ACC112 (cell line): ENCODE data around the gene ADAM22.

Source experiments
- H2AFZ ChIP-seq: fragments of 200-600 bp; sonication (generic); one replicate; pipeline ENCODE4 v1.6.0; 2017; ENCODE audit warnings: antibody characterized with exemption, low read length; ENCODE audit not compliant: unreplicated experiment
- H3K27ac ChIP-seq: fragments of 200-600 bp; sonication (generic); 2 replicates; pipeline ENCODE4 v1.5.1; 2014; ENCODE audit warnings: low read depth, mild to moderate bottlenecking, antibody characterized with exemption, low read length, moderate library complexity
- H3K27me3 ChIP-seq: fragments of 200-600 bp; sonication (generic); 2 replicates; pipeline ENCODE4 v1.6.1; 2014; ENCODE audit warnings: mild to moderate bottlenecking, antibody characterized with exemption, low read length, moderate library complexity, mixed read lengths; ENCODE audit not compliant: insufficient read depth
- H3K36me3 ChIP-seq: fragments of 200-600 bp; sonication (generic); 2 replicates; pipeline ENCODE4 v1.6.1; 2016; ENCODE audit warnings: mild to moderate bottlenecking, antibody characterized with exemption, low read length, moderate library complexity, mixed read lengths; ENCODE audit not compliant: insufficient read depth
- H3K4me1 ChIP-seq: fragments of 200-600 bp; sonication (generic); one replicate; pipeline ENCODE4 v1.6.1; 2016; ENCODE audit warnings: low read length, mixed read lengths; ENCODE audit not compliant: insufficient read depth, unreplicated experiment, control insufficient read depth
- H3K4me3 ChIP-seq: fragments of 200-600 bp; sonication (generic); 2 replicates; pipeline ENCODE4 v1.5.1; 2014; ENCODE audit warnings: mild to moderate bottlenecking, low read depth, low read length
- H3K79me2 ChIP-seq: fragments of 200-600 bp; sonication (generic); one replicate; pipeline ENCODE4 v1.6.0; 2016; ENCODE audit warnings: low read length; ENCODE audit not compliant: control insufficient read depth, unreplicated experiment, insufficient read depth

The ADAM22 gene

DNA sequence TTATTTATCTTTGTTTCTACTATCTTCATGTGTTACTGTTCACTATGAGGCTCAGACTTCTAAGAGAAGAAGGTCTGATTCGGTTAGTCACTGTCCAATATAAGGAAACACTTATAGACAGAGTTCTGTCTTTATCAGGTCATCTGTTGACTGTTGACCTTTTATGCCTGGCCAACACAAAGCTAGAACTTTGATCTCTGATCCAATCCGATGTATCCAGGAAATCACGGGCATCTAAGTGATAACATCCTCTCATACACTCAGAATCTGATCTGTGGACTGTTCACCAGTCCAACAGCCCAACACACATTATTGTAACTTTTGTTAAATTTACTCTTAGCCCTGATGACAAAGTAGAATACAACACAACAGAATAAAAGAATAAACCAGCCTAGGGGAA, 171.2 kb downstream of the ADAM22 start:
- Histone ChIP-seq H3K4me1 (no peaks in the 10 kb centered on the region), H3K4me3 (no peak overlapping the region), H2AFZ (no peak overlapping the region), H3K36me3 (no peaks in the 10 kb centered on the region), H3K27me3 (no peaks in the 10 kb centered on the region), H3K27ac (no peak overlapping the region), H3K79me2 (no peaks in the 10 kb centered on the region)

- H3K27me3 ChIP-seq = no peaks in the 10 kb centered on the region
- no peak overlapping the region for H3K27ac ChIP-seq
- no peak overlapping the region for H2AFZ ChIP-seq
- H3K36me3 ChIP-seq = no peaks in the 10 kb centered on the region
- H3K4me1 ChIP-seq = no peaks in the 10 kb centered on the region
- no peak overlapping the region for H3K4me3 ChIP-seq
- no peaks in the 10 kb centered on the region for H3K79me2 ChIP-seq
Measured at GRCh38 chr7:88106434-88106833, 172.4 kb downstream of the ADAM22 start.

DNA sequence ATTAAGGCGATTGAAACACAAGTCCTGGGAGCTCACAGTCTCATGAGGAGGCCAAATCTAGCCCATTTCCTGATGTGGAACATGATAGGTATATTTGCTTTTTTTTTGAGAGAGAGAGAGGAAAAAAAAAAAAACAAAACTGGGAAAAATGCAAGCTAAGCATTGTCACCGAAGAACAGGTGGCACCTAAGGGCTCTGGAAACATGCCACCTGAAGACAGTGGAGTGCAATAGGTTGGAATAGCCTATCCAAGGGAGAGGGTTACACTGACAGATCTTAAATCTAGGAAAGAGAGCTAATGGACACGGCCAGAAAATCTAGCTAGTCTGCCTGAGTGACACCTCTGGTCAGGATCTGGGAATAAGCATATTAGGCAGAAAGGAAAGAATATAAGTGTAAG, 175.6 kb downstream of the ADAM22 start:
- Histone ChIP-seq H3K27me3 (no peaks in the 10 kb centered on the region), H3K27ac (no peak overlapping the region)

DNA sequence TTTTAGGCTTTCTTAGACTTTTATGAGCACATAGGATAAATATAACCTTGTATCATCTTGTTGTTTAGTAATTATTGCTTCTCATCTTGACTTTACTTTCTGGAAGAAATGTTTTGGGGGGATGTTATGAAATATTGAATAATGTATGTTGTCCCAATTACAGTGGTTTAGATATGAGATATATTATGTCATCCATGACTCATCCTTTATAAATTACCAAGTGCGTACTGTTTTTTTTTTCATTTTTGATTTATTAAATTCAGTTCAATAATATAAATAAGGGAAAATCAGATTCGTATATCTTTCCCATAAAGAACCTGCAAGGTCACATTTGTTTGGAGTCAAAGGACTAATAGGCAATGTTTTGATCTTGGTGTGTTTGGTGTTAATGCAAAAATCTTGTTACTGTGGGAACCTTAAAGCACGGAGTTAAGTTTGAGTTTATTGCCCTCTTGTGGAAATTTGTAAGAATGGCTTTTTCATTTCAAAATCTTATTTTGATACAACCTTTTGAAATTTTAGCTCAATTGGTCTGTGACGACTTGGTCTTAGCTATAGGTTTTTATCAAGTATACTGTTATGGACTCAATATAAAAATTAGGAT, 177.2 kb downstream of the ADAM22 start:
- no peak overlapping the region for H2AFZ ChIP-seq
- no peaks in the 10 kb centered on the region for H3K79me2 ChIP-seq
- no peak overlapping the region for H3K4me3 ChIP-seq
- no peaks in the 10 kb centered on the region for H3K4me1 ChIP-seq
- H3K36me3 ChIP-seq = no peaks in the 10 kb centered on the region
- H3K27ac ChIP-seq = no peak overlapping the region
- no peaks in the 10 kb centered on the region for H3K27me3 ChIP-seq

More for the DNA sequence above, 175.6 kb downstream of the ADAM22 start:
- Histone ChIP-seq H3K4me1 (no peaks in the 10 kb centered on the region), H2AFZ (no peak overlapping the region), H3K79me2 (no peaks in the 10 kb centered on the region), H3K4me3 (no peak overlapping the region), H3K36me3 (no peaks in the 10 kb centered on the region)

DNA sequence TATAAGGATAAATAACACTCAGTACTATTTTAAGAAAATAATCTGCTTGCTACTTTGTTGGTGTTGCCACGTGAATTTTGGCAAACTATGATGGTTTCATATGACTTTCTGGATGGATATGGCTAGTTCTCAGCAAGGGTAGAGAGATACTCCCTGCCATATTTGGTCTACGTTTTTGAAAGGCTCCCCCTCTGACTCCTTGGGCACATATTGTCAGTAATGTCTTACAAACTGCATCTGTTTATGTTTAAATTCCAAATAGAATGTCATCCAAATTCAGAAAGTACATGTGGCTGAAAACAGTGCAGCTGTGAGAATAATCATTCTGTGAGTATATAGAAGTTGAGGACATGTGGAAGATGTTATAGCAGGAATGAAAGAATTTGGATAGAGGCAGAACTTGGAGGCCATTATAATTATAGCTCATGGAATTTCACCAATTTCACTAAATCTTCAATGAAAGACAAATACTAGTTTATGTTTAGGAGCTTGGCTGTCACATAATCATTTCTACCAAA, 178.0 kb downstream of the ADAM22 start:
- no peaks in the 10 kb centered on the region for H3K36me3 ChIP-seq
- H3K4me3 ChIP-seq = no peak overlapping the region
- H3K27ac ChIP-seq = no peak overlapping the region
- H3K27me3 ChIP-seq = no peaks in the 10 kb centered on the region
- no peaks in the 10 kb centered on the region for H3K79me2 ChIP-seq
- H2AFZ ChIP-seq = no peak overlapping the region
- no peaks in the 10 kb centered on the region for H3K4me1 ChIP-seq

DNA sequence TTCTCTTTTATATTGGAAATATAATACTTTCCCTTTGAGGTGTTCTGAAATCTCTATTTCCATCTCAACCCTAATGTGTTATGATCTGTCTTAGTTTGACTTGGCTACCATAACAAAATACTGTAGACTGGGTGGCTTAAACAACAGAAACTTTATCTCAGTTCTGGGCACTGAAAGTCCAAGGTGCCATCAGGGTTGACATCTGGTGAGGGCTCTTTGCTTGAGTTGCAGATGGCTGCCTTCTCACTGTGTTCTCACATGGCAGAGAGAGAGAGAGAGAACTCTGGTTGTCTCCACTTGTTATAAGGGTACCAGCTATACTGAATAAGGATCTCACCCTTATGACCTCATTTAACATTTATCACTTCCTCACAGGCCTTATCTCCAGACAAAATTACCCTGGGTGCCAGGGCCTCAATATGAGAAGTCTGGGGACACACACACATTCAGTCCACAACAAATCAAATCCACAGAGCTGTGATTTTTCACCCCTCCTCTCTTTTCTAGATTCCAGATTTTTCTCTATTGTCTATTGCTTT, 181.3 kb downstream of the ADAM22 start:
- no peak overlapping the region for H3K27ac ChIP-seq
- no peaks in the 10 kb centered on the region for H3K36me3 ChIP-seq
- no peaks in the 10 kb centered on the region for H3K27me3 ChIP-seq
- no peaks in the 10 kb centered on the region for H3K79me2 ChIP-seq
- no peak overlapping the region for H3K4me3 ChIP-seq
- no peak overlapping the region for H2AFZ ChIP-seq
- H3K4me1 ChIP-seq = no peaks in the 10 kb centered on the region

GRCh38 chr7:88115816-88116215, 181.8 kb downstream of the ADAM22 start:
- no peak overlapping the region for H3K27ac ChIP-seq
- no peaks in the 10 kb centered on the region for H3K4me1 ChIP-seq
- H3K27me3 ChIP-seq = no peaks in the 10 kb centered on the region
- no peak overlapping the region for H2AFZ ChIP-seq
- no peak overlapping the region for H3K4me3 ChIP-seq
- H3K36me3 ChIP-seq = no peaks in the 10 kb centered on the region
- H3K79me2 ChIP-seq = no peaks in the 10 kb centered on the region

DNA sequence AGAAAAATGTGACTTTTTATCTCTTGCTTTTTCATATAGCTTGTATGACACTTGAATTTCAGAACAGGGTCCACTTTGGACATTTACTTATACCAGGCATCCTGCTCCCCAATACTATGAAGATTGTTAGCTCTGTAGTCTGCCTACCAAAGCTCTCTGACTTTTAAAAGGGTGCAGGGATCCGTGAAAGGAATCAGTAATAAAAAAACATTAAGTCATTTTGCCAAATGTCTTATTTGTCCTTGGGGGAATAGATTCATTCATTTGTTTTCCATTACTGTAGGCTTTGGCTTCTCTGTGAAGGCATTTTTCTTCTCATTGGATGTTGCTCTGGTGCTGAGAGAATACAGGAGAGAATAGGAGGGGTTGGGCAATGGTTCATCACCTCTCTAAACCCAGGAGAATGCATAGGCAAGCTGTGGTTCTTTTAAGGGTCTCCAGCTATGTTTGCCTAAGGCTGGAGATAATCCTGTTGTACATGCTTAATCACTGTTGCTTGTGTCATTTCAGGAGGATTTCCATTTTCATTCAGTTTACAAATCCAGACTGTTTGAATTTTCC, 182.3 kb downstream of the ADAM22 start:
- Histone ChIP-seq H3K27ac (no peak overlapping the region), H3K27me3 (no peaks in the 10 kb centered on the region), H3K4me1 (no peaks in the 10 kb centered on the region), H3K4me3 (no peak overlapping the region), H2AFZ (no peak overlapping the region), H3K36me3 (no peaks in the 10 kb centered on the region), H3K79me2 (no peaks in the 10 kb centered on the region)

DNA sequence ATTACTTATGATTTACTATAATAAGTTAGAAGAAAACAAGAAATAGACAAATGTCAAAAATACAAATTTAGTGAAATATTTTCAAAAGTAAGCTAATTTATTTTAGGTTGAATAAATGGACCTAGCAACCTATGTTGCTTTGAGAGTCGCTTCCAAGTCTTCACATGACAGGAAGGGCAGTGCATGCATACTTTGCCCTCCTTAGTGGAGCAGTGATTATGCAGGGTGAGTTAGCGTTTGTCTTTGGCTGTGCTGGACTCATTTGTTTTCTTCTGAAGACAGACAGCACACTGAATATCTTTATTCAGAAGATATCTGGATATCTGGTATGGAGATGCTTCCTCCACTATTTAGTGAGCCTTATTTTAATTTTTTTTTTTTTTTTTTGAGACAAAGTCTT, 183.3 kb downstream of the ADAM22 start:
- Histone ChIP-seq H3K27me3 (no peaks in the 10 kb centered on the region), H3K36me3 (no peaks in the 10 kb centered on the region), H2AFZ (no peak overlapping the region), H3K4me3 (no peak overlapping the region), H3K4me1 (no peaks in the 10 kb centered on the region), H3K27ac (no peak overlapping the region), H3K79me2 (no peaks in the 10 kb centered on the region)

DNA sequence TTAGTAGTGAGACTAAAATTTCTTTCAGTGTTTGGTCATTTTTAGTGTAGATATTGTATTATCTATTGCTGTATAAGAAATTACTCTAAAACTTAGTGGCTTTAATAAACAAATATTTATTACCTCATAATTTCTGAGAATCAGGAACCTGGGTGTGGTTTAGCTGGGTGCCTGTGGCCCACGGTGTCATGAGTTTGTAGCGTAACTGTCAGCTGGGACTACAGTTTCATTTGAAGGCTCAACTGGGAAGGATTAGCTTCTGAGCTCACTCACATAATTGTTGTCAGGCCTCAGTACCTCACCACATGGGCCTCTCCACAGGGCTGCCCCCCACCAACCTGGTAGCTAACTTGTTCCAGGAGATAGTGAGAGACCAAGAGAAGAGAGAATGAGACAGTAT, 187.3 kb downstream of the ADAM22 start:
- no peaks in the 10 kb centered on the region for H3K4me1 ChIP-seq
- no peak overlapping the region for H2AFZ ChIP-seq
- H3K36me3 ChIP-seq = no peaks in the 10 kb centered on the region

DNA sequence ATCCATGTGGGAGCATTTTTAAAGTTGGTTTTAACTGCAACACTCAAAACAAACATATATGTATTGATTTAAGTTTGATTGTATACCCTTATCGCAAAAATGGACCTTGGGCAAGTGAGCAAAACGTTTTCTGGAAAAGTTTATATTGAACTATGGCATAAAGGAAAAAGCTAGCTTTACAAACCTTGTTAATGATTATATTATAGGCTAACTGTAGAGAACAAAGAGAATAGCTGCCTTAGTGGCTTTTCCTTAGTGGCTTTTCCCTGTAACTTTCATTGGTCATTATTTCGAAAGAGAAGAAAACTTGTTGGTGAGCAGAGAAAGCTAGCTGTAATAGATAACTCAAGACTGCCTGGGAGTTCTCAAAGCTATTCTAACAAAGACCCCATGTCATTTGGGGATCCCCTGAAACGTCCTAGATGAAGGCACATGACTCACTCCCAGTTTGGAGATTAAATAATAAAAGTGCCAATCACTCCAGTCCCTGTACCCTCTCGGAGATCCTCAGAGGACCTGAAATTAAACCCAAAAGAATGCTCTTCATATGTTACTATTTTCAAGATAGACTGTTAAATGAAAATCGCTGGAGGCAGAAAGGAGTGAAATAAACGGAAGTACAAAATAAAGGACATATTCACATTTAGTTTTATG, 193.7 kb downstream of the ADAM22 start:
- H3K4me1 ChIP-seq = no peaks in the 10 kb centered on the region

More for the DNA sequence above, 187.3 kb downstream of the ADAM22 start:
- Histone ChIP-seq H3K27me3 (no peaks in the 10 kb centered on the region), H3K79me2 (no peaks in the 10 kb centered on the region), H3K4me3 (no peak overlapping the region), H3K27ac (no peak overlapping the region)

More for the DNA sequence above, 193.7 kb downstream of the ADAM22 start:
- Histone ChIP-seq H3K4me3 (no peak overlapping the region), H3K36me3 (no peaks in the 10 kb centered on the region), H3K27me3 (no peaks in the 10 kb centered on the region), H3K79me2 (no peaks in the 10 kb centered on the region), H2AFZ (no peak overlapping the region), H3K27ac (no peak overlapping the region)
